Stimulated activated CD4-positive, alpha-beta T cell treated with anti-CD3 and anti-CD28 coated beads, Interleukin-12 subunit alpha, Interleukin-12 subunit beta, amount 100 ng/mL, for 24 hours (primary cell): ENCODE results near the gene MBOAT7.

Experiments used
- DNase-seq, 2 experiments: peaks; one replicate each; pipeline ENCODE4 v3.0.0-alpha.2; 2020; ENCODE audit warnings: low read depth in 2 of 2

The MBOAT7 gene

GRCh38 chr19:54138489-54139256 lies 50.7 kb downstream of the MBOAT7 start:
- DNase-seq, result no peak

- no peak for DNase-seq
These were observed 51.5 kb downstream of the MBOAT7 start, which contains the start of gene CNOT3 for GRCh38 chr19:54137699-54138488. Gene CNOT3, plus strand, starts transcription at chr19:54137762. Its CDS starts 5,217 bp downstream, at chr19:54142979.

GRCh38 chr19:54136864-54137698 lies 52.3 kb downstream of the MBOAT7 start:
- peak; percentile 96 to 97 for DNase-seq

GRCh38 chr19:54136086-54136863 lies 53.1 kb downstream of the MBOAT7 start:
- no peak for DNase-seq

GRCh38 chr19:54133957-54134590 lies 55.3 kb downstream of the MBOAT7 start:
- DNase-seq, result no peak

- no peak for DNase-seq
These were observed 55.9 kb downstream of the MBOAT7 start for GRCh38 chr19:54133312-54133956.

GRCh38 chr19:54129617-54129996 lies 59.8 kb downstream of the MBOAT7 start:
- DNase-seq, result no peak

GRCh38 chr19:54128796-54129616 lies 60.4 kb downstream of the MBOAT7 start:
- no peak for DNase-seq

- DNase-seq, result no peak
These were observed 61.0 kb downstream of the MBOAT7 start for GRCh38 chr19:54128441-54128725.

GRCh38 chr19:54127688-54128440 lies 61.5 kb downstream of the MBOAT7 start:
- no peak for DNase-seq

GRCh38 chr19:54125713-54126112 lies 63.7 kb downstream of the MBOAT7 start:
- no peak for DNase-seq

- DNase-seq, result no peak
These were observed 65.0 kb downstream of the MBOAT7 start for GRCh38 chr19:54124393-54124792.

GRCh38 chr19:54123682-54124081 lies 65.7 kb downstream of the MBOAT7 start:
- no peak for DNase-seq
